Activated naive CD4-positive, alpha-beta T cell treated with anti-CD3 and anti-CD28 coated beads, Interleukin-2, amount 50 U/mL, for 72 hours (primary cell): ENCODE data around the gene CSNK1G1. TPM values are rescaled to one million over a fixed set of nuclear protein-coding genes. Genes with fewer than 3 reads are reported as not detected.

ENCODE experiments used
- ATAC-seq, 2 donors: fragments of 150-1000 bp; cut with Tn5 transposase; 2 replicates each; pipeline ENCODE4 v1.10.0; 2021; ENCODE audit warnings: mild to moderate bottlenecking in 2 of 2, moderate library complexity in 2 of 2
- DNase-seq, 2 donors: peaks; one replicate each; pipeline ENCODE4 v3.0.0; 2021 to 2022; ENCODE audit warnings: low spot score in 2 of 2
- H3K27ac Mint-ChIP-seq, 2 donors: one replicate each; pipeline ENCODE4 v1.8.0; 2022; ENCODE audit warnings: mild to moderate bottlenecking in 2 of 2, mixed read lengths in 2 of 2
- H3K36me3 Mint-ChIP-seq, 2 donors: one replicate each; pipeline ENCODE4 v1.8.0; 2022; ENCODE audit warnings: mixed read lengths in 2 of 2
- H3K9me3 Mint-ChIP-seq, 2 donors: one replicate each; pipeline ENCODE4 v1.8.0; 2022; ENCODE audit warnings: mixed read lengths in 2 of 2
- total RNA-seq, 2 donors: library from RNA; stranded (reverse); gene quantifications; one replicate each; pipeline ENCODE4 v1.2.3, GENCODE V29; 2022

CSNK1G1 gene
- total RNA-seq, 2 donors from 2014 or later, result 26.6 to 32.3 TPM

DNA sequence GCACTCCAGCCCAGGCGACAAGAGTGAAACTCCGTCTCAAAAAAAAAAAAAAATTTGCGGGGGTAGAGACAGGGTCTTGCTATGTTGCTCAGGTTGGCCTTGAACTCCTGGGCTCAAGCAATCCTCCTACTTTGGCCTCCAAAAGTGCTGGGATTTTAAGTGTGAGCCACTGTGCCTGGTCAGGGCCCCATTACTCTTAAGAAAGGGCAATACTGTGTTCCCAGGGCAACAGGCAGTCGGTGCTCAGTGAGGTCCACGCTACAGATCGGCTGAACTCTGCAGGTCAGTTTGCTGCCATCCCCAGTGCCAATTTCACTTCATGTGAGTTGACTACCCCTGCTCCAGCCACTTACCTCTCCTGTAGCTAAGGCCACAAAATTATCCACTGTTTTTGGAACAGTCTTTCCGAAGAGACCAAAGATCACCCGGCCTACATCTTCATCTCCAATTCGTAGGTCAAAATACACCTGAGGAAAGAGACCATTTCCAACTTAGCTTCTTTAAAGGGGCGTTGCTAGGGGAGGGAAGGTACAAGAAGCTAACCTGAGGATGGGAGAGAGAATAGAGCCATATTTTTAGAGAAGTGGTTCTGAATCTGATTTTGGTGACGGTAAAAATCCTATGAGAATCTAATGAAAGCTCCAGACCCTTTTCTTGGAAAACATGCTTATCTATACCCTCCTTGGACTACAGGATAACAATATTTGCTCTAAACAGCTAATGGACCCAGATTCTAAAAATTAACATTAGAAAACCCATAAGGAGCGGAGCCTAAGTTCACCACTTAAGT, 194.1 kb downstream of the CSNK1G1 start:
- peaks cover 27 to 37% of the 10 kb centered on the region in 2 donors for H3K36me3 Mint-ChIP-seq
- ATAC-seq, result no peak
- H3K9me3 Mint-ChIP-seq, result no peaks in the 10 kb centered on the region
- peak overlapping the region; percentile 92 to 98 for H3K27ac Mint-ChIP-seq
- DNase-seq, result no peak

- DNase-seq, result no peak
- Mint-ChIP-seq H3K36me3 (peaks cover 27 to 34% of the 10 kb centered on the region in 2 donors), H3K27ac (peak overlapping the region; percentile 48 to 88)
Observed at GRCh38 chr15:64158363-64159134, 197.4 kb downstream of the CSNK1G1 start.

DNA sequence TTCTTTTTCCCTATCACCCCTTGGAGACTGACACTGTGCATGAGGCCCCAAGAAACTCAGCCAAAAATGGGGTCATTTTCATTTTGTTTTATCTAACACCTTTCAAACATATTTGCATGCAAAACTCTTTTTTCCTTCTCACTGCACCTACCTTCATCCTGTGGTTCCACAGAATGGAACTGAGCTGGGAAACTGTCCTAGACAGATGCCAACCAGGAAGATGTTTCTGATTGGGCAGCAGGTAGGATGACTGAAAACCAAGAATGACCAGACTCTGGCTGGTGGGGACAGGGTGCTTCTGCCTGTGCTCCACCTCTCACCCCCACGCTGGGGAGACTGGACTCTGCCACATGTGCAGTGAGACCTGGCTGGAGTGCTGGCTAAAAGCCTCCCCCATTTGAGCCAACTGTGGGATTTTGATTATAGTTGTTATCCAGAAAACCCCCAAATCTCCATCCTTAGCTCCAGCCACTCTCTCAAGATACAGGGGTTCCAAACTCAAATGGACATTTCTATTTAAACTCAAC, 198.3 kb downstream of the CSNK1G1 start:
- no peak for DNase-seq
- peaks cover 27 to 31% of the 10 kb centered on the region in 2 donors for H3K36me3 Mint-ChIP-seq
- peak overlapping the region; percentile 48 to 88 for H3K27ac Mint-ChIP-seq
- no peak for ATAC-seq
- H3K9me3 Mint-ChIP-seq, result no peaks in the 10 kb centered on the region

More at GRCh38 chr15:64158363-64159134, 197.4 kb downstream of the CSNK1G1 start:
- ATAC-seq, result no peak
- H3K9me3 Mint-ChIP-seq, result no peaks in the 10 kb centered on the region

DNA sequence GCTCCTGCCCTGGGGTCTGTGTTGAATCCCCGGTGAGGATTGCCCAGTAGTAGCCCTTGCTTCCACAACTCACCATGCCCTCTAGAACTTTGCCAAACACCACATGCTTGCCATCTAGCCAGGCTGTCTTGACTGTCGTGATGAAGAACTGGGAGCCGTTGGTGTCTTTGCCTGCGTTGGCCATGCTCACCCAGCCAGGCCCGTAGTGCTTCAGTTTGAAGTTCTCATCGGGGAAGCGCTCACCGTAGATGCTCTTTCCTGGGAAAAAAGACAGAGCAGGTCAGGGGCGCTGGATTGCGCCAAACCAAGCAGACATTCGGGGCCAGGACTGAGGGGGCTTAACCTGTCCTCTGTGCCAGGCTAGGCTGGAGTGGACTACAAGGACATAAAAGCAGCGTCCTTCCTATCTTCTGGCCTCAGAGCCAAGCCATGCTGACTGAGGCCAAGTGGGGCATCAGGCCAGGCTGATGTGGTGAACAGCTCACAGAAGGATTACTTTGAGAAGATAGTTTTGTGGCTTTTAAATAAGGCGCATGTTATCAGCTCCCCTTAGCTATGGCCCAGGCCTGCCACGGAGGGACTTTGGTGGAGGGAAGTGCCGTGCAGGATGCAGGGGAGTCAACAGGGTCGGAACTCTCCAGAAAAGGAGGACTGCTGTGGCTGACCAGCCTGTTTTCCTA, 199.2 kb downstream of the CSNK1G1 start:
- Mint-ChIP-seq H3K9me3 (no peaks in the 10 kb centered on the region), H3K36me3 (peaks cover 22 to 25% of the 10 kb centered on the region in 2 donors), H3K27ac (peak overlapping the region in 1 of 2 donors; percentile 55)
- ATAC-seq (no peak), DNase-seq (no peak)

DNA sequence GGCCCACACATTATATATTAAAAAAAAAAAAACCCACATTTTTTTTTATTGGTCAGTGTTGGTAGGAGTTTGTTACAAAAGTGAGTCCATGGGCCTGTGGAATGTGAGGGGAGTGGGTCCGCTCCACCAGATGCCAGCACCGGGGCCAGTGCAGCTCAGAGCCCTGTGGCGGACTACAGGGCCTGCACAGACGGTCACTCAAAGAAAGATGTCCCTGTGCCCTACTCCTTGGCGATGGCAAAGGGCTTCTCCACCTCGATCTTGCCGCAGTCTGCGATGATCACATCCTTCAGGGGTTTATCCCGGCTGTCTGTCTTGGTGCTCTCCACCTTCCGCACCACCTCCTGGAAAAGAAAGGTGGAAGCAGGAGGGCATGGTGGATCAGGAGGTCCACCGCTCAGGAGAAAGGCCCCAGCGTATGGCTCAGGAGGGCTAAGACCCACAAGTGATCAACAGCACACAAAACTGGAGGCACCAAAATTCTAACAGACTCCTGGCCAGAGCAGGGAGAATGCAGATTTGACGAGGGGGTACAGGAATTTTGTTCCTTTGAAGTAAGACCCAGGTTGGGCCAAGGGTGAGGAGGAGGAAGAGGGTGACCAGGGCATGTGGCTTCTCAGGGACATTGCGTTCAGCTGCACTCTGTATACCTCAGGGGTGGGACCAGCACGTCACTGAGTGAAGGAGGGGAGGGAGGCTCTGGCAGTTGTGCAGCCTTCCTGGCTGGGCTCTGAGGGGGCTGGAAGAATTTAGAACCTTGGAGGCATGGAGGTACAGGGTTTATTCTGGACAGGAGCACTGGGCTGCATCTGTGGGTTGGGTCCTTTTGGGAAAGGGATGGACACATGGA, 199.9 kb downstream of the CSNK1G1 start:
- no peak overlapping the region for H3K27ac Mint-ChIP-seq
- ATAC-seq, result no peak
- DNase-seq, result no peak
- H3K36me3 Mint-ChIP-seq, result peaks cover 18 to 23% of the 10 kb centered on the region in 2 donors
- no peaks in the 10 kb centered on the region for H3K9me3 Mint-ChIP-seq

DNA sequence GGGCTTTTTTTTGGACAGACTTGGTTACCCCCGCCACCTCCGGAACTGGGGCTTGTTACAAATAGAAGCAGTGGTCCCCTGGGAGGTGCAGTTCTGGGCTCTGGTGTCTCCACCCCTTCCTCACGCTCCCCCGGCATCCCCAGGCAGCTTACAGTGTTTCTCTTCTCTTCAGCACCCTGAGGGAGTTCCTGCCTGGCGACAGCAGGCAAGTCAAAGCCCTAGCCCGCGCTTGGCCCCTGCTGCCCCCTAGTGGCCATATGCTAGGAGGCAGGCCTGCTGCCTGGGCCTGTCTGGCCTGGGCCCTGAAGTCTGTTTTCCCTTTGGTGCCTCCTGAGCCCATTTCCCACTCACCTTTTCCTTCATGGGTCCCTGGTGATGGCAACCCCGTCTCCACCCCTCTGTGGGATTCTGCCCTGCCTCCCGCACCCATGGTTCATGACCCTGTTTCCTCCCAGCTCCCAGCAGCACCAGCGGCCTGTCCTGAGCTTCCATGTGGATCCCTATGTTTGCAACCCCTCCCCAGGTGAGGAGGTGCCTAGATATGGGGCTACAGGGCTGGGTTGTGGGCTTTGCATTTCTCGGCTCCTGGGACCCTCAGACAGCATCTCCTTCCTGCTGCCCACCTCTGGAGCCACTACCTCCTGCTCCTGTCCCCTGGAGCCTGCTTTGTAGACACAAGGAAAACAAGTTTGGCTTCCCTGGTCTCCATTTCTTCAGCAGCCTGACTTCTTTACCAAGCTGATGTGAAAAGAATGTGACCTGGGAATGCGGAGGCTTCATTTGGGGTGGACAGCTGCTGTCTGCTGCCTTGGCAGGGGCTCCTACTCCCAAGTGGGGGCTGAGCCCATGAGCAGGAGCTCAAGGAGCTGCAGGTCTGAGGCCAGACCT, 202.2 kb downstream of the CSNK1G1 start:
- DNase-seq (peak; percentile 87 to 97), ATAC-seq (peak; percentile 77 to 90)
- peak overlapping the region in 1 of 2 donors; percentile 36 for H3K27ac Mint-ChIP-seq
- H3K9me3 Mint-ChIP-seq, result no peaks in the 10 kb centered on the region
- H3K36me3 Mint-ChIP-seq, result peaks cover 6 to 10% of the 10 kb centered on the region in 2 donors

- Mint-ChIP-seq H3K27ac (no peak overlapping the region), H3K9me3 (no peaks in the 10 kb centered on the region), H3K36me3 (peaks cover 0 to under 1% of the 10 kb centered on the region in 2 donors)
- no peak for ATAC-seq
- peak in 1 of 2 donors; percentile 21 for DNase-seq
Observed at GRCh38 chr15:64152507-64153387, 203.2 kb downstream of the CSNK1G1 start.

- Mint-ChIP-seq H3K36me3 (no peaks in the 10 kb centered on the region), H3K9me3 (no peaks in the 10 kb centered on the region), H3K27ac (no peak within 1 kb of the TSS)
- ATAC-seq (peak; percentile 2 to 19), DNase-seq (peak in 1 of 2 donors; percentile 30)
Observed at GRCh38 chr15:64151727-64152506, 204.1 kb downstream of the CSNK1G1 start, which contains the start of gene SNX22. Gene SNX22 (plus strand): TSS chr15:64151731. CDS start chr15:64151776, 45 bp downstream.

GRCh38 chr15:64149893-64150578, 205.9 kb downstream of the CSNK1G1 start:
- Mint-ChIP-seq H3K36me3 (no peaks in the 10 kb centered on the region), H3K9me3 (no peaks in the 10 kb centered on the region), H3K27ac (peak overlapping the region in 1 of 2 donors; percentile 4)
- DNase-seq, result no peak
- no peak for ATAC-seq

GRCh38 chr15:64149424-64149823, 206.5 kb downstream of the CSNK1G1 start:
- no peak for ATAC-seq
- H3K36me3 Mint-ChIP-seq, result no peaks in the 10 kb centered on the region
- H3K9me3 Mint-ChIP-seq, result no peaks in the 10 kb centered on the region
- peak overlapping the region in 1 of 2 donors; percentile 4 for H3K27ac Mint-ChIP-seq
- no peak for DNase-seq

DNA sequence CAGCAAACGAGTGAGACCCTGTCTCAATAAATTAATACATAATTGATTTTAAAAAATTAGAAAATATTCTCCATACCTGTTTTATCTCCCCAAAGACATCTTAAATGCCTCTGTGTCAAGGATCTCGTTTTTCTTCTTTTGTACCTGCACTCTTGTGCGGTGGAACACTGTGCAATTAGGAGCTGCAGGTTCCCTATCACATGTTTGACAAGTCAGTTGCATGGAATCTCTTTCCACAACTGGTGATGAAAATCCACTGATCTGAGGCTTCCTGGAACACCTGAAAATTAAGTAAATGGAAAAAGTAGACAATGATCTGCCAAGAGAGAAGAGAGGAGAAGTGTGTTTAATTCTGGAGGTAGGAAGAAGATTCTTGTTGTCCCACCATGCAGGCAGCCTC, 207.4 kb downstream of the CSNK1G1 start:
- Mint-ChIP-seq H3K9me3 (no peaks in the 10 kb centered on the region), H3K27ac (no peak overlapping the region), H3K36me3 (no peaks in the 10 kb centered on the region)
- DNase-seq (no peak), ATAC-seq (no peak)

- no peaks in the 10 kb centered on the region for H3K36me3 Mint-ChIP-seq
- no peak overlapping the region for H3K27ac Mint-ChIP-seq
- H3K9me3 Mint-ChIP-seq, result no peaks in the 10 kb centered on the region
- DNase-seq (no peak), ATAC-seq (no peak)
Observed at GRCh38 chr15:64148168-64148567, 207.8 kb downstream of the CSNK1G1 start.
